GM18867 (cell line): ENCODE data around the gene KCNQ1.

Source experiments
- ATAC-seq: cut with Tn5 transposase; IDR thresholded peaks from one replicate; pipeline ENCODE4 v1.9.1; 2021; ENCODE audit warnings: mild to moderate bottlenecking, moderate library complexity; ENCODE audit not compliant: unreplicated experiment

KCNQ1 gene

GRCh38 chr11:2549080-2549479, 104.3 kb downstream of the KCNQ1 start:
- ATAC-seq: no peak

- ATAC-seq: no peak
These were observed 104.7 kb downstream of the KCNQ1 start for GRCh38 chr11:2549491-2549875.

DNA sequence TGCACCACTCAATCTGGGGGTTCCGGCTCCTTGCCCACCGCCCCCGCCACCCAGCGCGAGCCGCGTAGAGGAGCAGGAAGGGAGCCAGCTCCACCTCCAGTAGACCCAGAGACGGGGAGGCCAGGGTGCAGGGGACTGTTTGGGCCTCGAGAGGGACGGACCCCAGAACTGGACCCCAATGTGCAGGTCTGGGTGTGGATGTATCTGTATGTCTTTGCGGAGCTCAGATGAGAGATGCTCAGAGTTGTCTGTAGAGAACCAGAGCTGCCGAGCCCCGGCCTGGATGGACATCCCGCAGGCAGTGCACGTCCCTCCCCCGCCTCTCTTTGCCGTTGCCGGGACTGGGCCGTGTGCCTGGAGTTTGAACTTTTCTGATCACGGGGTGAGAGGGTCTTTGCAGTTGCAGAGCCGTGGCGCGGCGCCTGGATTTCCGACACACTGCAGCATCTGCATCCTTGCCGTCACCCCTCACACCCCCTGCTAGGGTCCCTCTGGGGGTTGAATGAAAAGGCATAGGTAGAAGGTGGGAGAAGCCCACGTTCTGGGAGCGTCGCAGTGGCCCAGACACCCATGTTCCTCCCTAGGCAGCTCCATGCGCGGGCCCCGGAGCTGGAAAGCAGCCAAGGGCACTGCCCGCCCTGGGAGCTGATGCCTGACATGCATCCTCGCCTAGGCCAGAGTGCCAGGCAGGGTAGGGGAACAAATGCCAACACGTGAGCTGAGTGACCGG, 105.2 kb downstream of the KCNQ1 start:
- ATAC-seq: no peak

DNA sequence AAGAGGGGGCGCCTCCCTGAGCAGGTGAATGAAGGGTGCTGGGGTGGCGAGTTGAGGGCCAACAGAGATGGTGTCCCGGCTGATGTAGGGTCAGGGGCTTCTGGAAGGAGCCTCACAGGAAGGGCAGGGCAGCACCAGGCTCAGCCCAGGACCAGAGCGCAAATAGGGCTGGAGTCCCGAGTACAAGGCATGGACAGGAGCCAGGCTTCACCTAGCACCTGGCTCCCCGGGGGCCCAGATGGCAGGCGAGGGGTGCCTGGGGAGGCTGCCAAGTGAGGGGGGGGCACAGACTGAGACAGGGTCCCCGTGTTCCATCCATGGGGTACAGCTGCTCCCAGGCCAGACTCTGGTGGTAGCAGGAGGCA, 105.8 kb downstream of the KCNQ1 start:
- ATAC-seq: no peak

DNA sequence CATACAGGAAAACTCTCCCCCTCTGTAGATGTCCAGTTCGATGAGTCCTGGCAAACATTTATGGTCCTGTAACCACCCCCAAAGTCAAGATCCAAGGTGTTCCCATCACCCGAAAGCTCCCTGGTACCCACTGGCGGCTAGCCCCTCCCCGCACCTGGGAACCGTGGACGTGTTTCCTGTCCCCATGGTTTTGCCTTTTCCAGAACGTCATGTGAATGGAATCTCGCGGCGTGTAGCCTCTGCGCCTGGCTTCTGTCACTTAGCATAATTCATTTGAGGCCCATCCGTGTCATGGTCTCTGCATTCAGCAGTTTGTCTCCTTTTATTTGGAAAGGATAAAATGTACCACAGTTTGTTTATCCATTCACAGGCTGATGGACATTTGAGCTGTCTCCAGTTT, 106.3 kb downstream of the KCNQ1 start:
- ATAC-seq: no peak

DNA sequence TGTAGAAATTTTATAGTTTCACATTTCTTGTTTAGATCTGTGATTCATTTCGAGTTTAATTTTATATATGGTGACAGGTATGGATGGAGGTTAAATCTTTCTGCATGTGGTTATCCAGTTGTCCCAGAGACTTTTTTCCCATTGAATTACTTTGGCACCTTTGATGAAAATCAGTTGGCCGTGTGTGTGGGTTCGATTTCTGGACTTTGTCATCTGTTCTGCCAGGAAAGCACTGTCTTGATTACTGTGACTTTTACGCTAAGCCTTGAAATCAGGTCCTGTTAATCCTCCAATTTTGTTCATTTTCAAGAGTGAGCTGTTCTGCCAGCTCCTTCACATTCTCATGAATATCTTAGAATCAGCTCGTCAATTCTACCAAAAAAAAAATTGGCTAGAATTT, 107.4 kb downstream of the KCNQ1 start:
- ATAC-seq: no peak

GRCh38 chr11:2553198-2553597, 108.4 kb downstream of the KCNQ1 start:
- no peak for ATAC-seq

GRCh38 chr11:2553886-2554285, 109.1 kb downstream of the KCNQ1 start:
- no peak for ATAC-seq

- no peak for ATAC-seq
These were observed 109.8 kb downstream of the KCNQ1 start for GRCh38 chr11:2554338-2555207.

DNA sequence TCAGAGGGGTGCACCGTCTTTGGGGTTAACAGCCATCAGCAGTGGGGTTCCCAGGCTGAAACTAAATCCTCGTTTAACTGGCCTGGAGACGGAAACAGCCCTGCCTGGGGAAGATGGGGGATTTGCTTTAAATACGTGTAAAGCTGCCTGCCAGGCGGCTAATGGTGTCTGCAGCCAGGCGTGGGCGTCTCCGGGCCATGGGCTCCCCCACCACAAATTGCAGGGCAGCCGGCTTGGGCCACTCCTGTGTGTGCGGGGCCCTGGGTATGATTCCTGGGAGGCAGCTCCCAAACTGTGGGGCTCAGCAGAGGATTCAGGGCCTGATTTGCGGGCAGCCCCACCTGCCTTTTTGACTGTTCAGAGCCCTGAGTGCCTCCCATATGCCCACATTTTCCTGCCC, 110.5 kb downstream of the KCNQ1 start:
- no peak for ATAC-seq

GRCh38 chr11:2555891-2556290, 111.1 kb downstream of the KCNQ1 start:
- ATAC-seq: no peak

- no peak for ATAC-seq
These were observed 112.6 kb downstream of the KCNQ1 start for GRCh38 chr11:2557381-2557780.

DNA sequence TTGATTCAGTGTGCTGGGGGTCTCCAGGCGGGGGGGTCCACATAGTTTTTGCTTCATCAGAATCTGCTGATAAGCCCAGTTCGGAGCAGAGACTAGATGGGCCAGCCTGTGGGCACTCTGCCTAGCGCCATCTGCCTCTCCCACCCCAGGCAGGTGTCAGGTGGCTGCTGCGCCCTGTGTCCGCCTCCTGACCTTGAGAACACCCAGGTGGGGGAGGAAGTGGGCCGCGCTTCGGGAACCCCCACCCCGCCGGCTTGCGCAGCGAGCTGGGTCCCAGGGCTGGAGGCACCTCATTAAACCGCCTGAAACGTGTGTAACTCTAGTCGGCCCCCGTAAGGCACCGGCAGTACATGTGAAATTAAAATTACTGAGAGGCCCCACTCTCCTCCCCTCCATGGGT, 113.6 kb downstream of the KCNQ1 start:
- ATAC-seq: no peak

DNA sequence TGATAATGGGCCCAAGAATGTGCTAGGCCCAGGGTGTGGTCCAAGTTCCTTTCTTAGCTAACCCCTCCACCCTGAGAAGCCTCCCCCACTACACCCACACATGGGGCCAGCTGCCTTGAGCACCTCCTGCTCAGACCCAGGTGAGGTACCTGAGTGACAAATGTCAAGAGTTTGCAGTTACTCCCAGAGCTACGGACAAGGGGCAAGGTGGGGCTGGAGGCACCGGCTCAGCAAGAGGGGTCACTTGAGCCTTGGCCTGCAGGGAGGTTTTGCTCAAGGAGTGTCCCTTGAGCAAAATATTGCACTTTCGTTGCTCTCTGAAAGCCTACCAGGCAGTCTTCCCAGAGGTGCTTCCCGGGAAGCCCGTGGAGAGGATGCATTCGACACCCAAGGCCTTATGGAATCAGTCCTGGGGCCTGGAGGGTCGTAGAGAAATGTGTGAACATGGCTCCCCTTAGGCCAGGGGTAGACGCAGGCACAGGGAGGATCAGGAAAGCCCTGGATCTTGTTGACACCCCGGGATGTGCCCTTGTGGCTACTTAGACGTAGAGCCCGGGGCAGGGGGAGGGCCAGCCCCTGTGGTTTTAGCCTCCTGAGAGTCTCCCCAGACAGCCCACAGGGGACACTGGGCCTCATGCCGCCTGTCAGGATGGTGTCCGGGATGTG, 114.2 kb downstream of the KCNQ1 start:
- no peak for ATAC-seq

DNA sequence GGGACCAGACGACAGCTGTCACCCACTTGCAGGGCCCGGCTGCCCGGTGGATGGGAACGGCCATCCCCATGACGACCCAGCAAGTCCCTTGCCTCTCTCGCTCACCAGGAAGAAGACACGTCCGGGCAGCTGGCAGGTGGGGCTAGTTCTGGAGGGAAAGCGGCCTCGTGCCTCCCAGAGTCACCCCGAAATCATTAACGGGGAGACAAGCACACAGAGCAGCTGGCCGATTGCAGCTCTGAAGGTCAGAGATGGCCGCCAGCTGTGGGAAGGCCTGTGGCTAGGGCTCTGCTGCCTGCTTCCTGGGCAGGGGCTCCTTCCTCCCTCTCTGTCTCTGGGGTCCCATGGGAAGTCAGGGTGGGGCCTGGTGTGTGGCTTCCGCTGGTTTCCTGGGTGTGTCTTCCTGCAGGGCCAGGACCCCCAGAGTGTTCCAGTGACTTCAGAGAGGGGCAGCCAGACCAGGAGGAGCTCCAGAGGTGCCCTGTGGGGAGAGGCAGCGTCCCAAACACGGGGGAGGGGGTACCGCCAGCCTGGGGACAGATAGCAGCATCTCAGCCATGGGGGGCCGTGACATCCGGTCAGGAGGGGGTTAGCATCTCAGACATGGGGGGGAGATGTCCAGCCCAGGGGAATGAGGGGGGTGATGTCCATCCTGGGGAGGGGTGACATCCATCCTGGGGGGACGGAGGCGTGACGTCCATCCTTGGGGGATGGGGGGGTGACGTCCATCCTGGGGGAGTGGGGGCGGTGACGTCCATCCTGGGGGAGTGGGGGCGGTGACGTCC, 114.9 kb downstream of the KCNQ1 start:
- ATAC-seq: no peak

GRCh38 chr11:2561696-2562581, 117.1 kb downstream of the KCNQ1 start:
- no peak for ATAC-seq

- no peak for ATAC-seq
These were observed 118.0 kb downstream of the KCNQ1 start for GRCh38 chr11:2562890-2563212.

DNA sequence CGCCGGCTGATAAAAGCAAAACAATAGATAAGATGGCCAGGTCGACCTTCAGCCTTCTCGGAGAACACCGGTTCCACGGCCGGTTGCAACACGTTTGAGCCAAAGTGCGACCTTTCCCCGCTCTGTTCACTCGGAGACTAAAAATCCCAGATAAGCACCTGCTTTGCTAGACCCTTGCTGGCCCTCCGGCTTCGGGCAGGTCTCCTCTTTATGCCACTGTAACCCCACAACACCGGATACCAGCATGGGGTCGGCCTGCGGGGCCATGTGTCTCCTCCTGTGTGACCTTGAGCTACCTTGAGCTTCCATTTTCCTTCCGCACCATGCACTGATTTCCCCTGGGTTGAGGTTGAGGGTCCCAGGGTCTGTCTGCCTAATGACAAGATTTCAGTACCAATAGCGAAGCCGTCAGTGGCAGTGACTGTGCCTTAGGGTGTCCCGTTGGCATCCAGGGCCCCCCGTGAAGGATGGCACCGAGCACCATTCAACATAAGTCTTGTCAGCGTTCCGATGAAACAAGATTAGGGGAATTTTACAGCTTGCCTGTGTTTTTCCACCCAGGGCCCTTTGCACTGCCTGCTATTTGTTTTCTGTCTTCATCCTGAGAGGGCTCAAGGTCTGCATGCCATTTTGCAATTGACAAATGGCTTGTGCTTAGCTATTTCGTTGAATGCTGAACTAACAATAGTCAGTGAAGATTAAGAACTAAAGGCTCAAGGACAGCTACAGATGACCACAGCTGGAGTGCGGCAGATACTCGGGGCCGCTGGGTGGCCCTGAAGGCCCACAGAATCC, 118.6 kb downstream of the KCNQ1 start:
- ATAC-seq: no peak

DNA sequence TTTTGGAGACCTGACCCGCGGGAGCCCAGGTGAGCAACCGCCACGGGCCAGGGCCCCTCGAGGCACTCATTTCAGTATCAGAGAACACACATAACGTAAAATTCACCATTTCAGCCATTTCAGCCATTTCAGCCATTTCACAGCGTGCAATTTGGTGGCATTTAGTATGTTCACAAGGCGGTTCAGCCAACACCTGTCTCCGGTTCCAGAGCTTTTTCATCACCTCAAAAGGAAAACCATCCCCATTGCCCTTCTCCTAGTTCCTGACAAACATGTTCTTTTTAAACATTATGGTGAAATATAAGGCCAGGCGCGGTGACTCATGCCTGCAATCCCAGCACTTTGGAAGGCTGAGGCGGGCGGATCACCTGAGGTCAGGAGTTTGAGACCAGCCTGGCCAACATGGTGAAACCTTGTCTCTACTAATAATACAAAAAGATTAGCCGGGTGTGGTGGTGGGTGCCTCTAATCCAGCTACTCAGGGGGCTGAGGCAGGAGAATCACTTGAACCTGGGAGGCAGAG, 119.3 kb downstream of the KCNQ1 start:
- ATAC-seq: no peak
